ENCODE results near the gene LOXL3. TPM values are rescaled to one million over a fixed set of nuclear protein-coding genes. Genes with fewer than 3 reads are reported as not detected.
"Not testable (repeated sequence)": the region's sequence is repeated elsewhere in the genome, so short reads cannot be mapped to it uniquely, and the experiment has no call there.

Gene LOXL3
- total RNA-seq, 1 experiment from 2014 or later: 93.6 TPM

GRCh38 chr2:74573747-74574562 is 20.2 kb upstream of the LOXL3 start:
- peak; percentile 79 for DNase-seq (ENCODE audit: low read depth)

GRCh38 chr2:74572178-74572925 is 18.6 kb upstream of the LOXL3 start:
- no peak for DNase-seq (ENCODE audit: low read depth)

- DNase-seq (ENCODE audit: low read depth): no peak
Observed at GRCh38 chr2:74571058-74571457, 17.3 kb upstream of the LOXL3 start.

GRCh38 chr2:74569686-74570085 is 15.9 kb upstream of the LOXL3 start:
- no peak for DNase-seq (ENCODE audit: low read depth)

GRCh38 chr2:74567881-74568280 is 14.1 kb upstream of the LOXL3 start:
- DNase-seq (ENCODE audit: low read depth): peak; percentile 68

- peak; percentile 75 for DNase-seq (ENCODE audit: low read depth)
Observed at GRCh38 chr2:74566754-74567085, 13.0 kb upstream of the LOXL3 start.

- no peak for DNase-seq (ENCODE audit: low read depth)
Observed at GRCh38 chr2:74566076-74566753, 12.5 kb upstream of the LOXL3 start.

- no peak for DNase-seq (ENCODE audit: low read depth)
Observed at GRCh38 chr2:74564222-74564621, 10.5 kb upstream of the LOXL3 start.

GRCh38 chr2:74562126-74562775 is 8.5 kb upstream of the LOXL3 start:
- DNase-seq (ENCODE audit: low read depth): no peak

GRCh38 chr2:74561022-74561421 is 7.3 kb upstream of the LOXL3 start:
- DNase-seq (ENCODE audit: low read depth): not testable (repeated sequence)

- no peak for DNase-seq (ENCODE audit: low read depth)
Observed at GRCh38 chr2:74560591-74560990, 6.8 kb upstream of the LOXL3 start.

- DNase-seq (ENCODE audit: low read depth): no peak
Observed at GRCh38 chr2:74559912-74560311, 6.2 kb upstream of the LOXL3 start.

GRCh38 chr2:74558284-74559230 is 4.8 kb upstream of the LOXL3 start:
- no peak for DNase-seq (ENCODE audit: low read depth)

- no peak for DNase-seq (ENCODE audit: low read depth)
Observed at GRCh38 chr2:74556831-74557370, 3.2 kb upstream of the LOXL3 start.

- DNase-seq (ENCODE audit: low read depth): no peak
Observed at GRCh38 chr2:74556159-74556558, 2.4 kb upstream of the LOXL3 start.

GRCh38 chr2:74555610-74556103 is 1.9 kb upstream of the LOXL3 start:
- DNase-seq (ENCODE audit: low read depth): no peak

- DNase-seq (ENCODE audit: low read depth): no peak
Observed at GRCh38 chr2:74554820-74555531, 1.2 kb upstream of the LOXL3 start.

- DNase-seq (ENCODE audit: low read depth): peak; percentile 76
Observed at GRCh38 chr2:74552914-74553811, 579 bp downstream of the LOXL3 start.
